H9 (cell line): Measurements from ENCODE around the gene PCDHGA9. TPM values are rescaled to one million over a fixed set of nuclear protein-coding genes. Genes with fewer than 3 reads are reported as not detected.
A peak's percentile ranks its signal among the peaks of the same experiment; 100 is the strongest.
"Not testable (repeated sequence)": the region's sequence is repeated elsewhere in the genome, so short reads cannot be mapped to it uniquely, and the experiment has no call there.

Experiments
- DNase-seq: peaks from one replicate; pipeline ENCODE4 v3.0.0-alpha.2; 2017
- H2AFZ ChIP-seq: one replicate; pipeline ENCODE4 v1.6.1; 2013; ENCODE audit warnings: mild to moderate bottlenecking, low read length, control low read depth, moderate library complexity
- H2AK5ac ChIP-seq: 2 replicates; pipeline ENCODE4 v1.6.1; 2013; ENCODE audit warnings: low read length, control low read depth, mixed read lengths; ENCODE audit not compliant: insufficient read length
- H2BK120ac ChIP-seq: one replicate; pipeline ENCODE4 v1.6.1; 2013; ENCODE audit warnings: low read depth, mild to moderate bottlenecking, low read length, control low read depth, inconsistent platforms; ENCODE audit not compliant: poor library complexity, severe bottlenecking
- H2BK12ac ChIP-seq: 2 replicates; pipeline ENCODE4 v1.6.1; 2013; ENCODE audit warnings: low read length, control low read depth, mixed read lengths, low read depth; ENCODE audit not compliant: insufficient read length
- H2BK15ac ChIP-seq: 2 replicates; pipeline ENCODE4 v1.6.1; 2013; ENCODE audit warnings: low read depth, low read length, control low read depth
- H2BK20ac ChIP-seq: one replicate; pipeline ENCODE4 v1.6.1; 2013; ENCODE audit warnings: low read depth, mild to moderate bottlenecking, low read length, control low read depth, inconsistent platforms; ENCODE audit not compliant: poor library complexity, severe bottlenecking
- H2BK5ac ChIP-seq: 2 replicates; pipeline ENCODE4 v1.6.1; 2013; ENCODE audit warnings: low read length, control low read depth, mixed read lengths; ENCODE audit not compliant: insufficient read length
- H3K14ac ChIP-seq: 2 replicates; pipeline ENCODE4 v1.6.1; 2013; ENCODE audit warnings: low read length, control low read depth; ENCODE audit not compliant: insufficient read depth
- H3K18ac ChIP-seq: 2 replicates; pipeline ENCODE4 v1.6.1; 2013; ENCODE audit warnings: low read depth, mild to moderate bottlenecking, mixed read lengths, low read length, control low read depth; ENCODE audit not compliant: insufficient read length
- H3K23ac ChIP-seq: 2 replicates; pipeline ENCODE4 v1.6.1; 2013; ENCODE audit warnings: low read length, control low read depth, mixed read lengths, low read depth; ENCODE audit not compliant: insufficient read length
- H3K23me2 ChIP-seq: 2 replicates; pipeline ENCODE4 v1.6.1; 2013; ENCODE audit warnings: low read depth, mild to moderate bottlenecking, mixed read lengths, low read length, control low read depth; ENCODE audit not compliant: insufficient read length, poor library complexity, severe bottlenecking
- H3K27ac ChIP-seq: 2 replicates; pipeline ENCODE4 v1.5.1; 2013; ENCODE audit warnings: low read length, control low read depth, mixed read lengths, low read depth; ENCODE audit not compliant: insufficient read length
- H3K27me3 ChIP-seq: 2 replicates; pipeline ENCODE4 v1.6.1; 2013; ENCODE audit warnings: low read length, control low read depth, inconsistent platforms; ENCODE audit not compliant: insufficient read depth
- H3K4ac ChIP-seq: 2 replicates; pipeline ENCODE4 v1.6.1; 2013; ENCODE audit warnings: low read depth, mild to moderate bottlenecking, control low read depth, inconsistent platforms, low read length, moderate library complexity
- H3K4me1 ChIP-seq: 2 replicates; pipeline ENCODE4 v1.6.1; 2013; ENCODE audit warnings: low read length, control low read depth, inconsistent platforms; ENCODE audit not compliant: insufficient read depth
- H3K4me2 ChIP-seq: 2 replicates; pipeline ENCODE4 v1.6.1; 2013; ENCODE audit warnings: low read length, control low read depth, mixed read lengths; ENCODE audit not compliant: insufficient read length, insufficient read depth
- H3K56ac ChIP-seq: 2 replicates; pipeline ENCODE4 v1.6.1; 2013; ENCODE audit warnings: low read depth, mild to moderate bottlenecking, mixed read lengths, low read length, control low read depth; ENCODE audit not compliant: insufficient read length
- H3K79me1 ChIP-seq: 2 replicates; pipeline ENCODE4 v1.6.1; 2013; ENCODE audit warnings: low read depth, mild to moderate bottlenecking, moderate library complexity, low read length, control low read depth, inconsistent platforms; ENCODE audit not compliant: insufficient read depth, poor library complexity, severe bottlenecking
- H3K79me2 ChIP-seq: 2 replicates; pipeline ENCODE4 v1.6.1; 2013; ENCODE audit warnings: low read length, control low read depth, inconsistent platforms; ENCODE audit not compliant: insufficient read depth
- H3K9ac ChIP-seq: 2 replicates; pipeline ENCODE4 v1.6.1; 2013; ENCODE audit warnings: low read length, control low read depth, mixed read lengths; ENCODE audit not compliant: insufficient read length; ENCODE audit errors: extremely low read depth
- H3K9me3 ChIP-seq: one replicate; pipeline ENCODE4 v1.6.1; 2013; ENCODE audit warnings: low read depth, low read length, inconsistent platforms; ENCODE audit not compliant: control insufficient read depth
- H3T11ph ChIP-seq: one replicate; pipeline ENCODE4 v1.6.1; 2013; ENCODE audit warnings: mild to moderate bottlenecking, low read length, control low read depth, inconsistent platforms
- H4K20me1 ChIP-seq: one replicate; pipeline ENCODE4 v1.6.1; 2013; ENCODE audit not compliant: control insufficient read depth, insufficient read length, insufficient read depth
- H4K5ac ChIP-seq: 2 replicates; pipeline ENCODE4 v1.6.1; 2013; ENCODE audit warnings: low read depth, mild to moderate bottlenecking, mixed read lengths, low read length, control low read depth; ENCODE audit not compliant: insufficient read length
- H4K8ac ChIP-seq: replicated peaks from 2 replicates; pipeline ENCODE4 v1.6.1; 2013; ENCODE audit warnings: low read length, control low read depth, mixed read lengths, low read depth; ENCODE audit not compliant: insufficient read length
- H4K91ac ChIP-seq: 2 replicates; pipeline ENCODE4 v1.6.1; 2013; ENCODE audit warnings: low read depth, mild to moderate bottlenecking, moderate library complexity, mixed read lengths, low read length, control low read depth; ENCODE audit not compliant: insufficient read length
- H3K27ac Mint-ChIP-seq, 3 experiments: 2 replicates in 2 of 3; 3 replicates in 1 of 3; pipeline ENCODE4 v1.8.0; 2020 to 2021; ENCODE audit warnings: mixed read lengths in 3 of 3, mild to moderate bottlenecking in 1 of 3, moderate library complexity in 1 of 3
- H3K27me3 Mint-ChIP-seq: 2 replicates; pipeline ENCODE4 v1.8.0; 2021; ENCODE audit warnings: low read depth, mild to moderate bottlenecking, moderate library complexity, mixed read lengths
- H3K36me3 Mint-ChIP-seq, 3 experiments: 2 replicates in 2 of 3; 3 replicates in 1 of 3; pipeline ENCODE4 v1.8.0; 2020 to 2021; ENCODE audit warnings: low read depth in 3 of 3, mixed read lengths in 3 of 3; ENCODE audit not compliant: insufficient read depth in 1 of 3
- H3K4me1 Mint-ChIP-seq, 2 experiments: 2 replicates each; pipeline ENCODE4 v1.8.0; 2020; ENCODE audit warnings: mixed read lengths in 2 of 2
- H3K4me3 Mint-ChIP-seq, 2 experiments: 2 replicates in 1 of 2; 3 replicates in 1 of 2; pipeline ENCODE4 v1.8.0; 2020 to 2021; ENCODE audit warnings: mild to moderate bottlenecking in 2 of 2, mixed read lengths in 2 of 2, moderate library complexity in 1 of 2
- H3K9me3 Mint-ChIP-seq, 2 experiments: 2 replicates in 1 of 2; 3 replicates in 1 of 2; pipeline ENCODE4 v1.8.0; 2020; ENCODE audit warnings: mild to moderate bottlenecking in 2 of 2, mixed read lengths in 2 of 2, moderate library complexity in 1 of 2
- WGBS: extraction: QIAGEN DNeasy Blood & Tissue Kit; methylation state at CpG from one replicate; pipeline ENCODE4 v1.1.7; 2013; ENCODE audit warnings: missing lambda C conversion rate, low lambda C conversion rate, mixed read lengths; ENCODE audit not compliant: insufficient read length; ENCODE audit errors: extremely low coverage; 5-methylcytosine and 5-hydroxymethylcytosine counted together
- total RNA-seq: library from RNA; stranded (reverse); gene quantifications from 2 replicates; pipeline ENCODE4 v1.2.1, GENCODE V29; 2021
- TF ChIP-seq, protein P1 (sequence below): fragments of 200-600 bp; sonication (generic); conservative IDR thresholded peaks from 3 replicates; pipeline ENCODE4 v1.8.0; 2021; ENCODE audit warnings: antibody characterized with exemption, mild to moderate bottlenecking

Gene PCDHGA9
- total RNA-seq, 1 experiment from 2014 or later, result 1.3 TPM

DNA sequence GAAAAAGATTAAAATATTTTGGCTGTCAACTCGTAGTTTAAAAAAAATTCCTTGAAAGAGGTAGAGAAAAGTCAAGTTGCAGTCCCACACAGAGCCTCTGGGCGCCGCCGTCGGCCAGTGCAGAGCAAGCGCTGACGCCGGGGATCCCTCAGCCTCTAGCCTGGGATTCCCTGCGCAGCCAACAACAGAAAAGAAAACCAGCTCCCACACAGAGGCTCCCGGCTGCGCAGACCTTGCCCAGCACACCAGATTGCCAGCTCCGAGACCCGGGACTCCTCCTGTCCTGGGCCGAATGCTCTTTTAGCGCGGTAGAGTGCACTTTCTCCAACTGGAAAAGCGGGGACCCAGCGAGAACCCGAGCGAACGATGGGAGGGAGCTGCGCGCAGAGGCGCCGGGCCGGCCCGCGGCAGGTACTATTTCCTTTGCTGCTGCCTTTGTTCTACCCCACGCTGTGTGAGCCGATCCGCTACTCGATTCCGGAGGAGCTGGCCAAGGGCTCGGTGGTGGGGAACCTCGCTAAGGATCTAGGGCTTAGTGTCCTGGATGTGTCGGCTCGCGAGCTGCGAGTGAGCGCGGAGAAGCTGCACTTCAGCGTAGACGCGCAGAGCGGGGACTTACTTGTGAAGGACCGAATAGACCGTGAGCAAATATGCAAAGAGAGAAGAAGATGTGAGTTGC, 15.1 kb downstream of the PCDHGA9 start, which contains the start of gene PCDHGB7:
PCDHGB7 (plus strand) TSS at position 184 of the 679 bp plus-strand sequence; CDS start at position 367, 183 bp downstream.
- not testable (repeated sequence) for H2BK15ac ChIP-seq, H3K56ac ChIP-seq, H4K5ac ChIP-seq, H2BK12ac ChIP-seq, H3K4me1 ChIP-seq, H3K23me2 ChIP-seq, H3K23ac ChIP-seq, H2BK120ac ChIP-seq, H3K79me2 ChIP-seq, H2AFZ ChIP-seq, H3K4ac ChIP-seq, H2BK20ac ChIP-seq, H3K14ac ChIP-seq, H2BK5ac ChIP-seq, H4K20me1 ChIP-seq, H2AK5ac ChIP-seq, H3K79me1 ChIP-seq, H3K27ac ChIP-seq, H4K8ac ChIP-seq, H4K91ac ChIP-seq, H3K27me3 ChIP-seq, H3T11ph ChIP-seq
- Mint-ChIP-seq H3K9me3 (peaks cover 66 to 77% of the 10 kb centered on the region in 2 experiments), H3K4me3 (peak within 1 kb of the TSS; percentile 79 to 86), H3K27ac (peak within 1 kb of the TSS in 1 of 3 experiments; percentile 55; a peak in 1 of 7 replicates), H3K27me3 (peaks cover 20% of the 10 kb centered on the region), H3K4me1 (peaks cover 9 to 17% of the 10 kb centered on the region in 2 experiments), H3K36me3 (peaks cover 58 to 84% (median 62%) of the 10 kb centered on the region in 3 experiments)
- peak; percentile 85 for DNase-seq
- peak within 1 kb of the TSS; percentile 58 for H3K9ac ChIP-seq
- TF ChIP-seq, protein P1, sequence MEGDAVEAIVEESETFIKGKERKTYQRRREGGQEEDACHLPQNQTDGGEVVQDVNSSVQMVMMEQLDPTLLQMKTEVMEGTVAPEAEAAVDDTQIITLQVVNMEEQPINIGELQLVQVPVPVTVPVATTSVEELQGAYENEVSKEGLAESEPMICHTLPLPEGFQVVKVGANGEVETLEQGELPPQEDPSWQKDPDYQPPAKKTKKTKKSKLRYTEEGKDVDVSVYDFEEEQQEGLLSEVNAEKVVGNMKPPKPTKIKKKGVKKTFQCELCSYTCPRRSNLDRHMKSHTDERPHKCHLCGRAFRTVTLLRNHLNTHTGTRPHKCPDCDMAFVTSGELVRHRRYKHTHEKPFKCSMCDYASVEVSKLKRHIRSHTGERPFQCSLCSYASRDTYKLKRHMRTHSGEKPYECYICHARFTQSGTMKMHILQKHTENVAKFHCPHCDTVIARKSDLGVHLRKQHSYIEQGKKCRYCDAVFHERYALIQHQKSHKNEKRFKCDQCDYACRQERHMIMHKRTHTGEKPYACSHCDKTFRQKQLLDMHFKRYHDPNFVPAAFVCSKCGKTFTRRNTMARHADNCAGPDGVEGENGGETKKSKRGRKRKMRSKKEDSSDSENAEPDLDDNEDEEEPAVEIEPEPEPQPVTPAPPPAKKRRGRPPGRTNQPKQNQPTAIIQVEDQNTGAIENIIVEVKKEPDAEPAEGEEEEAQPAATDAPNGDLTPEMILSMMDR, result peak; percentile 87
- H3K4me2 ChIP-seq, result peak within 1 kb of the TSS; percentile 84
- WGBS, result no CpG with 5 or more reads among the region's 47 CpGs
- peak within 1 kb of the TSS; percentile 60 for H3K18ac ChIP-seq
- peaks cover 13% of the 10 kb centered on the region for H3K9me3 ChIP-seq
